GM19468 (cell line): Measurements from ENCODE around the gene SMIM15.
"Not testable (repeated sequence)": the region's sequence is repeated elsewhere in the genome, so short reads cannot be mapped to it uniquely, and the experiment has no call there.

Experiments
- ATAC-seq: cut with Tn5 transposase; IDR thresholded peaks from one replicate; pipeline ENCODE4 v1.9.1; 2021; ENCODE audit warnings: mild to moderate bottlenecking, moderate library complexity, moderate number of reproducible peaks; ENCODE audit not compliant: unreplicated experiment; ENCODE audit errors: extremely low read depth

The SMIM15 gene

GRCh38 chr5:61162010-61162831, at the start of gene SMIM15:
Gene SMIM15, minus strand, starts transcription at chr5:61162468. Its CDS starts 2,297 bp downstream, at chr5:61160171.
- ATAC-seq: peak; percentile 92

DNA sequence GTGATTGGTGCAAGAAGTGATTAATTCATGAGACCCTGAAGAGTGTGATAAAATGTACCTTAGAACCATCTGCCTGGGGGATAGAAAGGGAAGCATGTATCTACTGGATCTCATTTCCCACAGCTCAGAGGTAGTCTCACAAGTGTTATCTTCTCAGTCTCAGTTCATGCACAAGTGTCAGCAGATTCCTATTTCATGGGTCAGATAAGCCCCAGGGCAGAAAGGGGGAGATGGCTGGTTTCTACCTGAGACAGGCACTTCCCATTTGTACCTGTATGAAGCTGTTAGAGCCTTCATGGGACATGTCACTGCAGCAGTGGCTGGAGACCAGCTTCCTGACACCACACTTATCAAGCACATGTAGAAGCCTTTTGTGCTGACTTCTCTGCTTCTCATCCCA, 45.6 kb upstream of the SMIM15 start:
- ATAC-seq: no peak

DNA sequence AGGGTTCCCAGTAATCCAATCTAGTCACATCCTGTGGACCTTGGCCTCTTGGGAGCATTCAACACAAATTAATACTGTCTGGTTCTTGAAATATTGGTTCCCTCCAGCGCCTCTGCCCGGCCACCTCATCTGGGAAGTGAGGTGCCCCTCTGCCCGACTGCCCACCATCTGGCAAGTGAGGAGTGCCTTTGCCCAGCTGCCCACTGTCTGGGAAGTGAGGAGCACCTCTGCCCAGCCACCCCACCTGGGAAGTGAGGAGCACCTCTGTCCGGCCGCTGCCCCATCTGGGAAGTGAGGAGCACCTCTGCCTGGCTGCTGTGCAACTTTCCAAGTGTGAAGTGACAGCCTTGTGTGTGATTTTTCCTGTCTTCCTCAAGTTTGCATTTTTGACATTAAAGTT, 42.7 kb upstream of the SMIM15 start:
- ATAC-seq: no peak

DNA sequence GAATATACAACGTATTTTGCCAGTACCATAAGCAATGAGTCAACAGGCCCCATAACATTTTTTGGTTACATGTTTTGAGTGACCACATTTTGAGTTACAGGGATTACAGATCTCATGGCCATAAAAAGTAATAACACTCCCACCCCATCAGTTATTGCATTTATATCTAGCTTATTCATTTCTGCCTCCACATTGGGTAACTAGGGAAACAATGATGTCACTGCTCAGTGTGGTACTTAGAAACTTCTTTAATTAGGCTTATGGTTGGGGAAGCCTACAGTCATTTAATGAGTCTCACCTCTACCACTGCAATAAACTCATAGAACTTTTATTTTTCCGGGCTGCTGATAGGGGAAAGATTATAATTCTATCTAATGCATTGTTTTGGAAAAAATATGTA, 39.9 kb upstream of the SMIM15 start:
- no peak for ATAC-seq

DNA sequence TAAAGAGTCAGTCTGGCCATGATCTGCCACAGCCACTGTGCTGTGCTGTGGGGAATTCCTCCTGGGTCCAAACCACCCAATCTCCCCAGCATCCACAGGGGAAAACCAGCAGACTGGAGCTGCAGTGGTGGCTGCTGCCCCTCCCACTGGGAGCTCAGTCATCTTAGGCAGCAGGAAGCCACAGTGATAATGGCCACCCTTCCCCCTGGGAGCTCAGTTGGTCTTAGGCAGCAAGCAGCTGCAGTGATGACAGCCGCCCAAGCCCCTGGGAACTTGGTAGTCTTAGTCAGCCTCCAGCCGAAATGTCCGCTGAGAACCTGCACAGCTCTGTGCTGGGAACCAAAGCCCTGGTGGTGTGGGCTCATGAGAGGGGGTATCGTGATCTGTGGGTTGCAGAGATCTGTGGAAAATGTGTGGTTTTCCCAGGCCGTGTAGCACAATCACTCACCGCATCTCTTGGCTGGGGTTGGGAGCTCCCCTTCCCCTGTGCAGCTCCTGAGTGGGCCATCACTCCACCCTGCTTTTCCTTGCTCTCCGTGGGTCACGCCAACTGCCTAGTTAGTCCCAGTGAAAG, 38.4 kb upstream of the SMIM15 start:
- ATAC-seq: no peak

GRCh38 chr5:61198606-61199005, 36.3 kb upstream of the SMIM15 start:
- ATAC-seq: no peak

GRCh38 chr5:61187826-61188225, 25.6 kb upstream of the SMIM15 start:
- ATAC-seq: not testable (repeated sequence)

- not testable (repeated sequence) for ATAC-seq
Observed at GRCh38 chr5:61187352-61187751, 25.1 kb upstream of the SMIM15 start.

GRCh38 chr5:61186634-61187033, 24.4 kb upstream of the SMIM15 start:
- no peak for ATAC-seq

DNA sequence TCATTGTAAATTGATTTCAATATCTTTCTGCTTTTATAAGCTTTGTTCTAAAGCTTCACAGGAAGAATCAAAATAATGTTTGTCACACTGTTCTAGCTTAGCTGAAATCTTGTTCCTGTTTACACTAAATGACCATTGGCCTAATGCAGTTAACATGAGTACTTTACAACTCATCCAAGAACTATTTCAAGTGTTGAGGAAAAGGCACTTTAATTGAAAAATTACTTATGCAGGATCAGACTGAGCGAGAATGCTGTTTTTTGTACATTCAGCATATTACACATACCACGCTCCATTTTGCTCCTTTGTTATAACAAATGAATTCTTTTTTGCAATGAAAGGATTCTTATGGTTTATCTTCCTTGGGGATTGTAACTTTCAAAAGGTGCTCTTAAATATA, 22.4 kb upstream of the SMIM15 start:
- no peak for ATAC-seq

DNA sequence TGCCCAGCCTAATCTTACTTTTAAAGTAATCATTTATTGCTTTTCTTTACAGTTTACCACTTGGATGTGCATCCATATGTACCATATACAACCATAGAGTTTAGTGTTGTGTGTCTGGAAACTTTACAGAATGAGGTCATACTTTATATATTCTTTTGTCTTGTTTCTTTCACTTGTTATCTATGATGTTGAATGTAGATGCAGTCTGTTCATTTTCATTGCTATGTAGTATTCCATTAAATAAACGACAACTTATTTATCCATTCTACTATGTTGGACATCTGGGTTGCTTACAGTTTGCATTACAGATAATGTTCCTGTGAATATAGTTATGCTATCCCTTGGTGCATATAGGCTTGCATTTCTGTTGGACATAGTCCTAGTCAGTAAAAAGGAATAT, 21.3 kb upstream of the SMIM15 start:
- ATAC-seq: no peak

DNA sequence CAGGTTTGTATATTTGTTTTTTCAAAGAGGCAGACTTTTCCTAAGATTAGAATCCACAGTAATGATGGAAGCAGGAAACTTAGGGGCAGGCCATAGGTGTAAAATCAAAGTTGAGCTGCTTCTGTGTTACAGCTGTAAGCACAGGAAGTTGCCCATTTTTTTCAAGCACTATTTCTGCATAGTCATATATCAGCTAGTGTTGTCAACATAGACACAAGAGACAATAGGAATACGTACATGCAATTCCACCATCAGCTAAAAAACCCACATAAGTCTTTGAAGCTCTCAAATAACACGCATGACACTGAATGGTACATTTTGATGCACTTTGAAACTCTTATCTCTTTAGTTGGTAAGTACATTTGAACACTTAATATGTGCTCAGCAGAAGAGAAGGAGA, 20.2 kb upstream of the SMIM15 start:
- ATAC-seq: no peak

GRCh38 chr5:61180886-61181285, 18.6 kb upstream of the SMIM15 start:
- ATAC-seq: no peak

DNA sequence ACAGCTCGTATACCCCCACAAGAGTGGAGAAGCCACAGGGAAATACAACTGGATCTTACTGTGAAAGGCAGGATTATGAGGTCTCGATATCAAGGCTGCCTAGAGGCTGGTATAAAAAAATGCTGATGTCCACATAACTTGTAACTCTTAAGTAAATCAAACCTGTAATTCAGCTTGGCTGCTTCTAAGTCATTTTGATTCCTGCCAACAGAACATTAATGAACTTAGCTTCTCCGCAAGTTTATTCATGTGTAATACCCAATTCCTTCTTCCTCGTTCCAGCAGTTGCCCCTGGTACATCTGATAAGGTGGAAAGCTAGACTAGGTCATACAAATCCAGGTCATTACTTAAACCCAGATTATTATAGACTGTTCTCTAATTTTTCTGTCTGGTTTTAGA, 16.4 kb upstream of the SMIM15 start:
- no peak for ATAC-seq

- ATAC-seq: peak; percentile 85
Observed at GRCh38 chr5:61177716-61178115, 15.4 kb upstream of the SMIM15 start.

- no peak for ATAC-seq
Observed at GRCh38 chr5:61177070-61177469, 14.8 kb upstream of the SMIM15 start.

- no peak for ATAC-seq
Observed at GRCh38 chr5:61176631-61177030, 14.4 kb upstream of the SMIM15 start.

GRCh38 chr5:61171479-61171878, 9.2 kb upstream of the SMIM15 start:
- ATAC-seq: no peak

- no peak for ATAC-seq
Observed at GRCh38 chr5:61168951-61169350, 6.7 kb upstream of the SMIM15 start.

DNA sequence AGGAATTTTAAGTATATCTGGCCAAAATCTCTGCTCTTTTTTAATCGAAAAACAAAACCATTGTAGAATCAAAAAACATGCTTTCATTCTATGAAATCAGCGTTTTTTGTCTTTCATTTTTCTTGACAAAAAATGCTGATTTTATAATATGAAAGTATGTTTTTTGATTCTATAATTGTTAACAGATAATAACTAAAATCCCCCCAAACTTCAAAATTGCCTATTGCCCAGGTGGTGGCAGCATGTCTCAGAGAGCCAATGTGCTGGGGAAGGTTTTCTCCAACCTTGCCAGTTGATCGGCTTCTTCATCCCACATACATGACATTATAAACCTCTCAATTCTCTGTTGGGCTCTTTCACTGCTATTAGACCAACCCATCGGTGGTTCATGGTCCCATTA, 5.1 kb upstream of the SMIM15 start:
- ATAC-seq: no peak

DNA sequence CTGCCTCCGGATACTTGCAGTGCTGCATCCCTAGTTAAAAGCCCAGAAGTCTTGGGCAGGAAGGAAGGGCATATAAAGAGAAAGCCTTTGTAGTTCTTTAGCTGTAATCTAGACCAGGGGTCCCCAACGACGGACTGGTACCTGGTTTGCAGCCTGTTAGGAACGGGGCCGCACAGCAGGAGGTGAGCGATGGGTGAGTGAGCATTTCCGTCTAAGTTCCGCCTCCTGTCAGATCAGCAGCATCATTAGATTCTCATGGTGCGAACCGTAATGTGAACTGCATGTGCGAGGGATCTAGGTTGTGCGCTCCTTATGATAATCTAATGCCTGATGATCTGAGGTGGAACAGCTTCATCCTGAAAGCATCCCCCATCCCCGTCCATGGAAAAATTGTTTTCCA, 1.6 kb upstream of the SMIM15 start:
- no peak for ATAC-seq
